ENCODE data around the gene ENAH. TPM values are rescaled to one million over a fixed set of nuclear protein-coding genes. Genes with fewer than 3 reads are reported as not detected.
A peak's percentile ranks its signal among the peaks of the same experiment; 100 is the strongest.
"Not testable (repeated sequence)": the region's sequence is repeated elsewhere in the genome, so short reads cannot be mapped to it uniquely, and the experiment has no call there.

Gene ENAH
- total and polyA plus RNA-seq, 12 donors = 12.4 to 201 (median 99.8) TPM

DNA sequence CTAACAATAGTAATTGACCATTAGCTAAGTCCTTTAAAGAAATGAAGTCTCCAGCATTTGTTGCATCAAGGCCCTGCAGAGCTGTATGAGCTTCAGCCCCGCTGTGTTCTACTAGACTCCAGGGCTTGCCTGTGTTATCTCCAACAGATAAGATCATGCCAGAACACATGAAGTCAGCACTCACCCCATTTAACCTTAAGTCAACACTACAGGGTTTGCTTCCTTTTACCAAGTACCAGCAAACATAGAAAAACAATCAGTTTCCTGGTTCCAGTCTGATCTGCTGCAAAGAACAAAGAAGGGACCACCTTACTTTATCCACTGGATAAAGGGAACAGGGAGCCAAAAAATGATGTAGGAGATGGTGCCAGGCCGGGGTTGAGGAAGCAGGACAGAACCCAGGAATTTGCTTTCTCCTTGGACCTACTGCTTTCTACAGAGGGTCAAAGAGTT is 41.3 kb upstream of the ENAH start:
- DNase-seq = peak; percentile 24 to 62
- Histone ChIP-seq H3K27me3 (no peaks in the 10 kb centered on the region), H3K27ac (peak overlapping the region in 8 of 10 donors; percentile 28 to 86 (median 59)), H3K4me3 (no peak overlapping the region), H3K9me3 (no peaks in the 10 kb centered on the region), H3K36me3 (no peaks in the 10 kb centered on the region), H3K4me1 (peaks cover 10 to 77% (median 59%) of the 10 kb centered on the region in 9 donors)
- intact Hi-C loops (cut with DNase I) = loop anchor here in 4 of 10 donors (1.0 to 5.0 kb wide), 5 partner anchors 37 to 73 kb away; partner anchors contain the start of gene ENAH (in 1 of the 4)
- WGBS, 2 donors = 7 to 10% methylated on average over 2 of the region's 2 CpGs
- peak; percentile 82 to 94 (median 92) for ATAC-seq
- TF ChIP-seq, protein P1, sequence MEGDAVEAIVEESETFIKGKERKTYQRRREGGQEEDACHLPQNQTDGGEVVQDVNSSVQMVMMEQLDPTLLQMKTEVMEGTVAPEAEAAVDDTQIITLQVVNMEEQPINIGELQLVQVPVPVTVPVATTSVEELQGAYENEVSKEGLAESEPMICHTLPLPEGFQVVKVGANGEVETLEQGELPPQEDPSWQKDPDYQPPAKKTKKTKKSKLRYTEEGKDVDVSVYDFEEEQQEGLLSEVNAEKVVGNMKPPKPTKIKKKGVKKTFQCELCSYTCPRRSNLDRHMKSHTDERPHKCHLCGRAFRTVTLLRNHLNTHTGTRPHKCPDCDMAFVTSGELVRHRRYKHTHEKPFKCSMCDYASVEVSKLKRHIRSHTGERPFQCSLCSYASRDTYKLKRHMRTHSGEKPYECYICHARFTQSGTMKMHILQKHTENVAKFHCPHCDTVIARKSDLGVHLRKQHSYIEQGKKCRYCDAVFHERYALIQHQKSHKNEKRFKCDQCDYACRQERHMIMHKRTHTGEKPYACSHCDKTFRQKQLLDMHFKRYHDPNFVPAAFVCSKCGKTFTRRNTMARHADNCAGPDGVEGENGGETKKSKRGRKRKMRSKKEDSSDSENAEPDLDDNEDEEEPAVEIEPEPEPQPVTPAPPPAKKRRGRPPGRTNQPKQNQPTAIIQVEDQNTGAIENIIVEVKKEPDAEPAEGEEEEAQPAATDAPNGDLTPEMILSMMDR (IDR thresholded peaks at IDR 0.05) = no peak

- H3K27ac ChIP-seq = peak overlapping the region in 7 of 10 donors; percentile 15 to 86 (median 52)
- WGBS, 2 donors = 90 to 91% methylated on average over 6 of the region's 6 CpGs
These were observed 40.8 kb upstream of the ENAH start for GRCh38 chr1:225693697-225694096.

GRCh38 chr1:225693085-225693696 is 40.3 kb upstream of the ENAH start:
- intact Hi-C loops (cut with DNase I) = loop anchor here in 3 of 10 donors (2.0 to 5.0 kb wide), 4 partner anchors 36 to 59 kb away; no protein-coding TSS in a partner anchor
- ATAC-seq (no peak), DNase-seq (no peak)
- TF ChIP-seq, protein P1 (IDR thresholded peaks at IDR 0.05) = no peak
- no peaks in the 10 kb centered on the region for H3K27me3 ChIP-seq
- H3K4me1 ChIP-seq = peaks cover 10 to 73% (median 54%) of the 10 kb centered on the region in 9 donors
- 78 to 83% methylated on average over 6 of the region's 6 CpGs for WGBS, 2 donors
- H3K9me3 ChIP-seq = no peaks in the 10 kb centered on the region
- H3K27ac ChIP-seq = peak overlapping the region in 7 of 10 donors; percentile 15 to 86 (median 52)
- no peaks in the 10 kb centered on the region for H3K36me3 ChIP-seq
- no peak overlapping the region for H3K4me3 ChIP-seq

More at GRCh38 chr1:225693697-225694096, 40.8 kb upstream of the ENAH start:
- not testable (repeated sequence) for H3K4me3 ChIP-seq, H3K9me3 ChIP-seq, DNase-seq, H3K27me3 ChIP-seq, ATAC-seq, H3K36me3 ChIP-seq
- peaks cover 10 to 73% (median 54%) of the 10 kb centered on the region in 9 donors for H3K4me1 ChIP-seq
- intact Hi-C loops (cut with DNase I) = loop anchor here in 5 of 10 donors (1.0 to 5.0 kb wide), 7 partner anchors 36 to 73 kb away; partner anchors contain the start of gene ENAH (in 1 of the 5)

- H3K4me3 ChIP-seq = no peak overlapping the region
- no peaks in the 10 kb centered on the region for H3K36me3 ChIP-seq
- TF ChIP-seq, protein P1 (IDR thresholded peaks at IDR 0.05) = no peak
- H3K27ac ChIP-seq = peak overlapping the region in 2 of 10 donors; percentile 69 to 86
- H3K9me3 ChIP-seq = no peaks in the 10 kb centered on the region
- intact Hi-C loops (cut with DNase I) = loop anchor here in 3 of 10 donors (2.0 to 5.0 kb wide), 4 partner anchors 35 to 60 kb away; no protein-coding TSS in a partner anchor
- no peaks in the 10 kb centered on the region for H3K27me3 ChIP-seq
- peaks cover 10 to 71% (median 54%) of the 10 kb centered on the region in 9 donors for H3K4me1 ChIP-seq
- DNase-seq (no peak), ATAC-seq (no peak)
- WGBS, 2 donors = 98 to 100% methylated on average over 1 of the region's 1 CpG
These were observed 39.6 kb upstream of the ENAH start for GRCh38 chr1:225692517-225692879.
